DND-41 (cell line): ENCODE data around the gene OSGEP.
A peak's percentile ranks its signal among the peaks of the same experiment; 100 is the strongest.

Source experiments
- ATAC-seq: fragments of 200-7000 bp; cut with Tn5 transposase; 3 replicates; pipeline ENCODE4 v1.9.1; 2021; ENCODE audit warnings: low read depth; ENCODE audit not compliant: insufficient read depth
- DNase-seq: peaks from one replicate; pipeline ENCODE4 v3.0.0-alpha.2; 2020
- H2AFZ ChIP-seq: 2 replicates; pipeline ENCODE4 v1.6.0; 2012; ENCODE audit warnings: low read depth, low read length
- H3K27ac ChIP-seq: 2 replicates; pipeline ENCODE4 v1.5.1; 2012; ENCODE audit warnings: low read length, inconsistent platforms
- H3K27me3 ChIP-seq: fragments of 200-600 bp; sonication (generic); 2 replicates; pipeline ENCODE4 v1.6.0; 2012; ENCODE audit warnings: low read length, mild to moderate bottlenecking, inconsistent platforms; ENCODE audit not compliant: insufficient read depth, poor library complexity
- H3K36me3 ChIP-seq: 2 replicates; pipeline ENCODE4 v1.5.1; 2012; ENCODE audit warnings: low read length, inconsistent platforms; ENCODE audit not compliant: insufficient read depth
- H3K4me1 ChIP-seq: 2 replicates; pipeline ENCODE4 v1.5.1; 2012; ENCODE audit warnings: mild to moderate bottlenecking, low read length; ENCODE audit not compliant: insufficient read depth
- H3K4me2 ChIP-seq: 2 replicates; pipeline ENCODE4 v1.6.0; 2012; ENCODE audit warnings: mild to moderate bottlenecking, moderate library complexity, low read length, inconsistent platforms; ENCODE audit not compliant: insufficient read depth
- H3K4me3 ChIP-seq, 2 experiments: fragments of 200-600 bp in 1 of 2; shearing (Covaris generic) in 1 of 2; 2 replicates each; pipeline ENCODE4 v1.5.1; 2012 to 2016; ENCODE audit warnings: inconsistent platforms in 2 of 2, low read length in 2 of 2, mild to moderate bottlenecking in 2 of 2, low read depth in 1 of 2, moderate library complexity in 1 of 2
- H3K79me2 ChIP-seq: 2 replicates; pipeline ENCODE4 v1.6.0; 2012; ENCODE audit warnings: low read length, inconsistent platforms; ENCODE audit not compliant: insufficient read depth
- H3K9ac ChIP-seq: 2 replicates; pipeline ENCODE4 v1.6.0; 2012; ENCODE audit warnings: low read depth, mild to moderate bottlenecking, inconsistent platforms, low read length, moderate library complexity
- H3K9me3 ChIP-seq: 2 replicates; pipeline ENCODE4 v1.5.1; 2012; ENCODE audit warnings: low read length, moderate library complexity, mild to moderate bottlenecking, inconsistent platforms; ENCODE audit not compliant: insufficient read depth, severe bottlenecking
- H4K20me1 ChIP-seq: 2 replicates; pipeline ENCODE4 v1.6.0; 2012; ENCODE audit warnings: low read length; ENCODE audit not compliant: insufficient read depth
- CTCF ChIP-seq: IDR thresholded peaks from 2 replicates; pipeline ENCODE4 v1.5.1; 2012; ENCODE audit warnings: borderline replicate concordance, low read length, moderate library complexity, mild to moderate bottlenecking; ENCODE audit not compliant: poor library complexity, severe bottlenecking; ENCODE audit errors: extremely low read depth
- EZH2 ChIP-seq: IDR thresholded peaks from 3 replicates; pipeline ENCODE4 v1.6.1; 2012; ENCODE audit warnings: borderline replicate concordance, low read depth, mild to moderate bottlenecking, moderate library complexity, low read length, inconsistent platforms; ENCODE audit not compliant: severe bottlenecking

The OSGEP gene

GRCh38 chr14:20428802-20429201, 25.8 kb downstream of the OSGEP start:
- TF ChIP-seq CTCF (no peak), EZH2 (no peak)
- H3K27me3 ChIP-seq = no peaks in the 10 kb centered on the region
- no peak overlapping the region for H3K27ac ChIP-seq
- H3K4me1 ChIP-seq = peaks cover 16% of the 10 kb centered on the region
- ATAC-seq (no peak), DNase-seq (no peak)
- no peaks in the 10 kb centered on the region for H3K79me2 ChIP-seq
- no peak overlapping the region for H3K4me2 ChIP-seq
- H2AFZ ChIP-seq = no peak overlapping the region; the same call in 1 of the 2 replicates
- H3K4me3 ChIP-seq = no peak overlapping the region
- H3K36me3 ChIP-seq = no peaks in the 10 kb centered on the region
- no peaks in the 10 kb centered on the region for H3K9me3 ChIP-seq
- no peaks in the 10 kb centered on the region for H4K20me1 ChIP-seq
- no peak overlapping the region for H3K9ac ChIP-seq

DNA sequence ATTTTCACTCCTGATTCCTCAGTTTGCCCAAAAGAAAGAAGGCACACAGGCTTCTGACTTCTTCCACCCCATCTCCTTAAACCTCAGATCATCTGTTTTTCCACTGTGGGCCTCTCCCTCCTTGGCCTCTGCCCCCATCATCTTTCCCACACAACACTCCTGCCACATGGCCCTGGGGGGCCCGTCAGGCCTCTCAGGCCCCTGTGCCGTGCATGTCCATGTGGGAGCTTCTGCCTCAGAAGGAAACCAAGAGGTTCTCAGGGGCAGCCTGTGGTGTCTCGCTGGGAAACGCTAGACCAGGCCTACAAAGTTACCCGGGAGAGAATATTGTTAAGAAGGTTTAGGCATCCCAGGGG, 26.6 kb downstream of the OSGEP start:
- DNase-seq (no peak), ATAC-seq (peak; percentile 30; the same call in 2 of the 3 replicates)
- H3K9ac ChIP-seq = peak overlapping the region; percentile 34
- H3K9me3 ChIP-seq = no peaks in the 10 kb centered on the region
- peak overlapping the region; percentile 61; the same call in 1 of the 2 replicates for H2AFZ ChIP-seq
- H3K79me2 ChIP-seq = no peaks in the 10 kb centered on the region
- H3K4me1 ChIP-seq = peaks cover 16% of the 10 kb centered on the region
- peak overlapping the region; percentile 74 for H3K27ac ChIP-seq
- H4K20me1 ChIP-seq = no peaks in the 10 kb centered on the region
- no peaks in the 10 kb centered on the region for H3K27me3 ChIP-seq
- H3K36me3 ChIP-seq = no peaks in the 10 kb centered on the region
- no peak overlapping the region for H3K4me3 ChIP-seq
- no peak for TF ChIP-seq EZH2
- TF ChIP-seq CTCF = no peak
- peak overlapping the region; percentile 39 for H3K4me2 ChIP-seq

- Histone ChIP-seq H2AFZ (peak overlapping the region; percentile 61), H3K27me3 (no peaks in the 10 kb centered on the region), H3K9ac (peak overlapping the region; percentile 34), H4K20me1 (no peaks in the 10 kb centered on the region), H3K27ac (peak overlapping the region; percentile 74), H3K4me2 (peak overlapping the region; percentile 39), H3K79me2 (no peaks in the 10 kb centered on the region), H3K4me1 (peaks cover 16% of the 10 kb centered on the region), H3K36me3 (no peaks in the 10 kb centered on the region), H3K9me3 (no peaks in the 10 kb centered on the region), H3K4me3 (no peak overlapping the region)
- peak; percentile 86 for ATAC-seq
- no peak for TF ChIP-seq EZH2
- TF ChIP-seq CTCF = no peak
- peak; percentile 46 for DNase-seq
These were observed 27.2 kb downstream of the OSGEP start for GRCh38 chr14:20427231-20428009.
